Naive thymus-derived CD8-positive, alpha-beta T cell (primary cell): Measurements from ENCODE around the gene KIFAP3. TPM values are rescaled to one million over a fixed set of nuclear protein-coding genes. Genes with fewer than 3 reads are reported as not detected.
A peak's percentile ranks its signal among the peaks of the same experiment; 100 is the strongest.
"Not testable (repeated sequence)": the region's sequence is repeated elsewhere in the genome, so short reads cannot be mapped to it uniquely, and the experiment has no call there.

Source experiments
- ATAC-seq, 2 donors: fragments of 150-1000 bp; cut with Tn5 transposase in 1 of 2; sonication (Bioruptor Pico), chemical (Tn5 transposase) in 1 of 2; 1 replicate in 1 of 2; 2 replicates in 1 of 2; pipeline ENCODE4 v1.10.0; 2021; ENCODE audit warnings: mild to moderate bottlenecking in 2 of 2, moderate library complexity in 2 of 2
- POLR2A ChIA-PET: fragments of 350-600 bp; sonication (Branson Sonifier 250); formaldehyde crosslinking; loops from one replicate; lab custom pipeline; 2021; ENCODE audit warnings: antibody characterized with exemption; lab: Charles Lee
- DNase-seq, 10 donors: peaks; one replicate each; pipeline versions ENCODE4 v3.0.0 to v3.0.0-alpha.2; 2020 to 2022
- H3K27ac Mint-ChIP-seq, 10 donors: one replicate each; pipeline ENCODE4 v1.8.0; 2020 to 2022; ENCODE audit warnings: mild to moderate bottlenecking in 10 of 10, mixed read lengths in 10 of 10, moderate library complexity in 4 of 10, inconsistent platforms in 1 of 10
- H3K27me3 Mint-ChIP-seq, 5 donors: one replicate each; pipeline ENCODE4 v1.8.0; 2021 to 2022; ENCODE audit warnings: mixed read lengths in 5 of 5
- H3K36me3 Mint-ChIP-seq, 3 donors: one replicate each; pipeline ENCODE4 v1.8.0; 2020 to 2022; ENCODE audit warnings: mixed read lengths in 3 of 3, mild to moderate bottlenecking in 2 of 3, inconsistent platforms in 1 of 3
- H3K4me1 Mint-ChIP-seq, 4 donors: one replicate each; pipeline ENCODE4 v1.8.0; 2021 to 2022; ENCODE audit warnings: mixed read lengths in 4 of 4
- H3K4me3 Mint-ChIP-seq, 10 donors: one replicate each; pipeline ENCODE4 v1.8.0; 2020 to 2022; ENCODE audit warnings: mild to moderate bottlenecking in 10 of 10, mixed read lengths in 10 of 10, moderate library complexity in 6 of 10, inconsistent platforms in 1 of 10
- H3K9me3 Mint-ChIP-seq, 9 donors: one replicate each; pipeline ENCODE4 v1.8.0; 2020 to 2022; ENCODE audit warnings: mixed read lengths in 9 of 9, mild to moderate bottlenecking in 3 of 9, inconsistent platforms in 1 of 9, moderate library complexity in 1 of 9
- polyA plus RNA-seq, 3 donors: library from polyadenylated mRNA; unstranded; fragments of 300-500 nt; fragmentation: Illumina TruSeq; gene quantifications; one replicate each; pipeline ENCODE4 v1.2.3, GENCODE V29; 2021
- total RNA-seq, 8 experiments: library from RNA in 2 of 8; stranded (reverse) in 2 of 8; gene quantifications; one replicate each; pipeline ENCODE4 v1.2.3 and lab custom pipeline; 2021 to 2026

KIFAP3 gene
- total and polyA plus RNA-seq, 5 experiments from 2014 or later: 10.0 to 20.8 (median 17.9) TPM

GRCh38 chr1:170078610-170079189, 4.2 kb upstream of the KIFAP3 start:
- Mint-ChIP-seq H3K9me3 (peaks cover 0 to 8% (median 5%) of the 10 kb centered on the region in 9 donors), H3K27ac (no peak overlapping the region), H3K4me3 (no peak overlapping the region), H3K4me1 (peaks cover 9 to 24% (median 20%) of the 10 kb centered on the region in 4 donors), H3K36me3 (peaks cover 0 to 4% (median 4%) of the 10 kb centered on the region in 3 donors), H3K27me3 (peaks cover 0 to 4% (median 0%) of the 10 kb centered on the region in 5 donors)
- no peak for ATAC-seq
- POLR2A ChIA-PET: no interaction called here
- no peak for DNase-seq

GRCh38 chr1:170077926-170078325, 3.4 kb upstream of the KIFAP3 start:
- H3K9me3 Mint-ChIP-seq: peaks cover 0 to 8% (median 5%) of the 10 kb centered on the region in 9 donors

GRCh38 chr1:170076952-170077351, 2.5 kb upstream of the KIFAP3 start:
- DNase-seq: peak in 2 of 10 donors; percentile 15 to 42
- not testable (repeated sequence) for H3K9me3 Mint-ChIP-seq

More at GRCh38 chr1:170077926-170078325, 3.4 kb upstream of the KIFAP3 start:
- no peak overlapping the region for H3K4me3 Mint-ChIP-seq
- POLR2A ChIA-PET: no interaction called here
- ATAC-seq (no peak), DNase-seq (no peak)
- peaks cover 0 to under 1% (median 0%) of the 10 kb centered on the region in 5 donors for H3K27me3 Mint-ChIP-seq
- no peak overlapping the region for H3K27ac Mint-ChIP-seq
- peaks cover 0 to 4% (median 4%) of the 10 kb centered on the region in 3 donors for H3K36me3 Mint-ChIP-seq
- peaks cover 9 to 28% (median 26%) of the 10 kb centered on the region in 4 donors for H3K4me1 Mint-ChIP-seq

GRCh38 chr1:170076199-170076598, 1.7 kb upstream of the KIFAP3 start:
- ATAC-seq (no peak), DNase-seq (no peak)
- peaks cover 0 to 9% (median 4%) of the 10 kb centered on the region in 3 donors for H3K36me3 Mint-ChIP-seq
- H3K4me3 Mint-ChIP-seq: no peak overlapping the region
- no peaks in the 10 kb centered on the region for H3K27me3 Mint-ChIP-seq
- H3K4me1 Mint-ChIP-seq: peaks cover 10 to 42% (median 38%) of the 10 kb centered on the region in 4 donors
- peak overlapping the region in 3 of 10 donors; percentile 43 to 99 (median 79) for H3K27ac Mint-ChIP-seq
- peaks cover 0 to 7% (median 5%) of the 10 kb centered on the region in 9 donors for H3K9me3 Mint-ChIP-seq
- POLR2A ChIA-PET: interaction anchor here (1.3 kb wide), 1 partner anchor 1409 kb away, joined by 5 read pairs; the partner anchor contains the start of gene PRRC2C

More at GRCh38 chr1:170076952-170077351, 2.5 kb upstream of the KIFAP3 start:
- Mint-ChIP-seq H3K4me1 (peaks cover 10 to 35% (median 33%) of the 10 kb centered on the region in 4 donors), H3K27ac (peak overlapping the region in 1 of 10 donors; percentile 52)
- H3K4me3 Mint-ChIP-seq, H3K36me3 Mint-ChIP-seq, H3K27me3 Mint-ChIP-seq, ATAC-seq: not testable (repeated sequence)
- POLR2A ChIA-PET: interaction anchor here (1.3 kb wide), 1 partner anchor 1409 kb away, joined by 5 read pairs; the partner anchor contains the start of gene PRRC2C

GRCh38 chr1:170075186-170075585, 691 bp upstream of the KIFAP3 start:
- Mint-ChIP-seq H3K36me3 (peaks cover 0 to 18% (median 4%) of the 10 kb centered on the region in 3 donors), H3K27me3 (no peaks in the 10 kb centered on the region), H3K9me3 (peaks cover 0 to 8% (median 5%) of the 10 kb centered on the region in 9 donors), H3K27ac (peak overlapping the region; percentile 93 to 99 (median 96)), H3K4me3 (peak overlapping the region; percentile 86 to 99 (median 95)), H3K4me1 (peaks cover 13 to 52% (median 48%) of the 10 kb centered on the region in 4 donors)
- POLR2A ChIA-PET: interaction anchor here (1.2 to 2.0 kb wide), 3 partner anchors 181 to 1706 kb away, joined by 3 to 22 read pairs (median 5); partner anchors contain the start of genes GORAB, METTL13 and SCYL3
- DNase-seq (peak in 6 of 10 donors; percentile 6 to 58 (median 16)), ATAC-seq (no peak)

- Mint-ChIP-seq H3K4me1 (peaks cover 23 to 65% (median 61%) of the 10 kb centered on the region in 4 donors), H3K27me3 (no peaks in the 10 kb centered on the region), H3K27ac (peak overlapping the region; percentile 93 to 99 (median 96)), H3K4me3 (peak overlapping the region; percentile 86 to 99 (median 95)), H3K9me3 (peaks cover 0 to 7% (median under 1%) of the 10 kb centered on the region in 9 donors), H3K36me3 (peaks cover 0 to 14% (median 0%) of the 10 kb centered on the region in 3 donors)
- ATAC-seq (peak in 1 of 2 donors; percentile 5), DNase-seq (no peak)
- POLR2A ChIA-PET: interaction anchor here (0.7 to 2.0 kb wide), 5 partner anchors 180 to 1708 kb away, joined by 3 to 22 read pairs (median 4); partner anchors contain the start of genes FMO4, GORAB, METTL13 and SCYL3
Measured at GRCh38 chr1:170073893-170074249, 624 bp downstream of the KIFAP3 start.

GRCh38 chr1:170071378-170071777, 3.1 kb downstream of the KIFAP3 start:
- Mint-ChIP-seq H3K27ac (peak overlapping the region in 2 of 10 donors; percentile 23 to 31), H3K27me3 (no peaks in the 10 kb centered on the region), H3K4me3 (peak overlapping the region in 1 of 10 donors; percentile 18), H3K36me3 (peaks cover 0 to 14% (median 0%) of the 10 kb centered on the region in 3 donors), H3K4me1 (peaks cover 35 to 86% (median 82%) of the 10 kb centered on the region in 4 donors), H3K9me3 (peaks cover 0 to 2% (median 0%) of the 10 kb centered on the region in 9 donors)
- no peak for ATAC-seq
- no peak for DNase-seq
- POLR2A ChIA-PET: no interaction called here

- peak overlapping the region; percentile 17 to 77 (median 50) for H3K27ac Mint-ChIP-seq
Measured at GRCh38 chr1:170068923-170069322, 5.6 kb downstream of the KIFAP3 start.

GRCh38 chr1:170067253-170067819, 7.2 kb downstream of the KIFAP3 start:
- DNase-seq: no peak
- H3K4me3 Mint-ChIP-seq: peak overlapping the region in 2 of 10 donors; percentile 38 to 63
- ATAC-seq: peak in 1 of 2 donors; percentile 30
- peak overlapping the region in 3 of 10 donors; percentile 11 to 78 (median 27) for H3K27ac Mint-ChIP-seq
- H3K4me1 Mint-ChIP-seq: peaks cover 29 to 62% (median 60%) of the 10 kb centered on the region in 4 donors
- H3K9me3 Mint-ChIP-seq: peaks cover 0 to 10% (median 2%) of the 10 kb centered on the region in 9 donors
- no peaks in the 10 kb centered on the region for H3K27me3 Mint-ChIP-seq
- peaks cover 7 to 25% (median 7%) of the 10 kb centered on the region in 3 donors for H3K36me3 Mint-ChIP-seq
- POLR2A ChIA-PET: no interaction called here

More at GRCh38 chr1:170068923-170069322, 5.6 kb downstream of the KIFAP3 start:
- peaks cover 29 to 68% (median 66%) of the 10 kb centered on the region in 4 donors for H3K4me1 Mint-ChIP-seq
- POLR2A ChIA-PET: no interaction called here
- peak overlapping the region; percentile 2 to 68 (median 40) for H3K4me3 Mint-ChIP-seq
- ATAC-seq (no peak), DNase-seq (no peak)
- H3K27me3 Mint-ChIP-seq: no peaks in the 10 kb centered on the region
- H3K9me3 Mint-ChIP-seq: peaks cover 0 to 2% (median 0%) of the 10 kb centered on the region in 9 donors
- H3K36me3 Mint-ChIP-seq: peaks cover 0 to 19% (median 2%) of the 10 kb centered on the region in 3 donors

GRCh38 chr1:170064821-170065220, 9.7 kb downstream of the KIFAP3 start:
- POLR2A ChIA-PET: no interaction called here
- DNase-seq (no peak), ATAC-seq (no peak)
- Mint-ChIP-seq H3K36me3 (peaks cover 7 to 19% (median 15%) of the 10 kb centered on the region in 3 donors), H3K27ac (no peak overlapping the region), H3K9me3 (peaks cover 0 to 10% (median 0%) of the 10 kb centered on the region in 9 donors), H3K27me3 (no peaks in the 10 kb centered on the region), H3K4me1 (peaks cover 29 to 45% (median 45%) of the 10 kb centered on the region in 4 donors), H3K4me3 (no peak overlapping the region)

GRCh38 chr1:170063109-170063826, 11.2 kb downstream of the KIFAP3 start:
- H3K27ac Mint-ChIP-seq: peak overlapping the region in 1 of 10 donors; percentile 8

GRCh38 chr1:170061676-170062075, 12.8 kb downstream of the KIFAP3 start:
- Mint-ChIP-seq H3K36me3 (peaks cover 7 to 20% (median 15%) of the 10 kb centered on the region in 3 donors), H3K4me1 (peaks cover 15 to 37% (median 28%) of the 10 kb centered on the region in 4 donors), H3K9me3 (peaks cover 0 to 10% (median 0%) of the 10 kb centered on the region in 9 donors)
- H3K27ac Mint-ChIP-seq, H3K4me3 Mint-ChIP-seq, H3K27me3 Mint-ChIP-seq, ATAC-seq, DNase-seq, POLR2A ChIA-PET: not testable (repeated sequence)

More at GRCh38 chr1:170063109-170063826, 11.2 kb downstream of the KIFAP3 start:
- DNase-seq (no peak), ATAC-seq (no peak)
- no peaks in the 10 kb centered on the region for H3K27me3 Mint-ChIP-seq
- POLR2A ChIA-PET: no interaction called here
- peaks cover 0 to 10% (median 0%) of the 10 kb centered on the region in 9 donors for H3K9me3 Mint-ChIP-seq
- peak overlapping the region in 1 of 10 donors; percentile 36 for H3K4me3 Mint-ChIP-seq
- peaks cover 7 to 19% (median 15%) of the 10 kb centered on the region in 3 donors for H3K36me3 Mint-ChIP-seq
- H3K4me1 Mint-ChIP-seq: peaks cover 22 to 46% (median 39%) of the 10 kb centered on the region in 4 donors
